HUES6 (cell line): Measurements from ENCODE around the gene GPR153.
"Not testable (repeated sequence)": the region's sequence is repeated elsewhere in the genome, so short reads cannot be mapped to it uniquely, and the experiment has no call there.

Source experiments
- H3K27ac ChIP-seq: 2 replicates; pipeline ENCODE4 v1.7.0; 2013; ENCODE audit warnings: low read depth, mild to moderate bottlenecking, low read length, inconsistent platforms
- H3K27me3 ChIP-seq: 2 replicates; pipeline ENCODE4 v1.6.1; 2013; ENCODE audit warnings: low read length; ENCODE audit not compliant: control insufficient read depth, insufficient read depth
- H3K36me3 ChIP-seq: 2 replicates; pipeline ENCODE4 v1.6.1; 2013; ENCODE audit warnings: low read length; ENCODE audit not compliant: control insufficient read depth, insufficient read depth
- H3K4me1 ChIP-seq: 2 replicates; pipeline ENCODE4 v1.6.1; 2013; ENCODE audit warnings: low read length; ENCODE audit not compliant: control insufficient read depth, insufficient read depth
- H3K4me3 ChIP-seq: 2 replicates; pipeline ENCODE4 v1.5.1; 2013; ENCODE audit warnings: low read depth, low read length
- H3K9ac ChIP-seq: one replicate; pipeline ENCODE4 v1.6.1; 2013; ENCODE audit warnings: mild to moderate bottlenecking, low read length
- H3K9me3 ChIP-seq: 2 replicates; pipeline ENCODE4 v1.6.1; 2013; ENCODE audit warnings: low read depth, low read length; ENCODE audit not compliant: control insufficient read depth, insufficient read depth

GPR153 gene

GRCh38 chr1:6222636-6223035, 38.3 kb downstream of the GPR153 start:
- H3K9me3 ChIP-seq: no peaks in the 10 kb centered on the region
- peaks cover 63% of the 10 kb centered on the region for H3K36me3 ChIP-seq
- no peak overlapping the region for H3K4me3 ChIP-seq
- no peak overlapping the region for H3K27ac ChIP-seq
- no peaks in the 10 kb centered on the region for H3K4me1 ChIP-seq
- no peaks in the 10 kb centered on the region for H3K27me3 ChIP-seq
- no peak overlapping the region for H3K9ac ChIP-seq

GRCh38 chr1:6221210-6221784, 39.6 kb downstream of the GPR153 start:
- H3K27me3 ChIP-seq: no peaks in the 10 kb centered on the region
- no peak overlapping the region for H3K27ac ChIP-seq
- H3K4me3 ChIP-seq: no peak overlapping the region
- H3K9ac ChIP-seq: no peak overlapping the region
- no peaks in the 10 kb centered on the region for H3K4me1 ChIP-seq
- peaks cover 52% of the 10 kb centered on the region for H3K36me3 ChIP-seq
- no peaks in the 10 kb centered on the region for H3K9me3 ChIP-seq

- no peaks in the 10 kb centered on the region for H3K9me3 ChIP-seq
- H3K9ac ChIP-seq: no peak overlapping the region
- H3K4me3 ChIP-seq: no peak overlapping the region
- no peaks in the 10 kb centered on the region for H3K4me1 ChIP-seq
- H3K27me3 ChIP-seq: no peaks in the 10 kb centered on the region
- no peak overlapping the region for H3K27ac ChIP-seq
- H3K36me3 ChIP-seq: peaks cover 42% of the 10 kb centered on the region
Measured at GRCh38 chr1:6220236-6220635, 40.7 kb downstream of the GPR153 start.

GRCh38 chr1:6219641-6220040, 41.3 kb downstream of the GPR153 start:
- not testable (repeated sequence) for H3K4me1 ChIP-seq, H3K27ac ChIP-seq, H3K4me3 ChIP-seq, H3K27me3 ChIP-seq, H3K9me3 ChIP-seq, H3K9ac ChIP-seq
- H3K36me3 ChIP-seq: peaks cover 36% of the 10 kb centered on the region

- Histone ChIP-seq H3K4me1 (no peaks in the 10 kb centered on the region), H3K9ac (no peak overlapping the region), H3K27me3 (0 out of 2 replicates have a peak, but pooled peaks cover under 1% of the 10 kb centered on the region)
Measured at GRCh38 chr1:6218375-6219164, 42.3 kb downstream of the GPR153 start.

GRCh38 chr1:6212193-6212959, 48.5 kb downstream of the GPR153 start:
- H3K4me1 ChIP-seq: peaks cover 12% of the 10 kb centered on the region
- peaks cover 24% of the 10 kb centered on the region for H3K27me3 ChIP-seq
- H3K9me3 ChIP-seq: no peaks in the 10 kb centered on the region
- H3K36me3 ChIP-seq: peaks cover 2% of the 10 kb centered on the region; the same call in 1 of the 2 replicates
- no peak overlapping the region for H3K27ac ChIP-seq
- no peak overlapping the region for H3K4me3 ChIP-seq
- H3K9ac ChIP-seq: no peak overlapping the region

More at GRCh38 chr1:6218375-6219164, 42.3 kb downstream of the GPR153 start:
- H3K4me3 ChIP-seq: no peak overlapping the region
- no peaks in the 10 kb centered on the region for H3K9me3 ChIP-seq
- no peak overlapping the region for H3K27ac ChIP-seq
- peaks cover 25% of the 10 kb centered on the region for H3K36me3 ChIP-seq

DNA sequence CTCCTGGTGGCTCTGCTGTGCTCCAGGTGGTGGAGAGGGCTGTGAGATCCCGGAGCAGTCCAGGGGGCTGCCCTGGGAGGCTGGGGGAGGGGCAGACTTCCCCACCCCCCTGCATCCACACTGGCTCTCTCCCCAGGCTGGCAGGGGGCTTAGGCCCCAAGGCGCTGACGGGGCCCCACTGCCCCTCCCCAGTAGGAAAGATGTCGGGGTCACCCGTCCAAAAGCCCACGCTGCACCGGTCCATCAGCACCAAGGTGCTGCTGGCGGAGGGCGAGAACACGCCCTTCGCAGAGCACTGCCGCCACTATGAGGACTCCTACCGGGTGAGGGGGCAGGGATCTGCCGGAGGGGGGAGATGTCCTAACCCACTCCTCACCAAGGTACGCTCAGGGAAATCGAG, 49.2 kb downstream of the GPR153 start:
- H3K36me3 ChIP-seq: peaks cover 2% of the 10 kb centered on the region; the same call in 1 of the 2 replicates
- H3K9ac ChIP-seq: no peak overlapping the region

GRCh38 chr1:6210591-6211355, 50.1 kb downstream of the GPR153 start:
- Histone ChIP-seq H3K4me1 (peaks cover 13% of the 10 kb centered on the region), H3K9ac (no peak overlapping the region), H3K27ac (no peak overlapping the region), H3K36me3 (0 out of 2 replicates have a peak, but pooled peaks cover 2% of the 10 kb centered on the region), H3K27me3 (peaks cover 40% of the 10 kb centered on the region), H3K4me3 (no peak overlapping the region), H3K9me3 (no peaks in the 10 kb centered on the region)

More for the DNA sequence above, 49.2 kb downstream of the GPR153 start:
- Histone ChIP-seq H3K4me3 (no peak overlapping the region), H3K9me3 (no peaks in the 10 kb centered on the region), H3K27me3 (peaks cover 30% of the 10 kb centered on the region), H3K4me1 (peaks cover 13% of the 10 kb centered on the region), H3K27ac (no peak overlapping the region)

DNA sequence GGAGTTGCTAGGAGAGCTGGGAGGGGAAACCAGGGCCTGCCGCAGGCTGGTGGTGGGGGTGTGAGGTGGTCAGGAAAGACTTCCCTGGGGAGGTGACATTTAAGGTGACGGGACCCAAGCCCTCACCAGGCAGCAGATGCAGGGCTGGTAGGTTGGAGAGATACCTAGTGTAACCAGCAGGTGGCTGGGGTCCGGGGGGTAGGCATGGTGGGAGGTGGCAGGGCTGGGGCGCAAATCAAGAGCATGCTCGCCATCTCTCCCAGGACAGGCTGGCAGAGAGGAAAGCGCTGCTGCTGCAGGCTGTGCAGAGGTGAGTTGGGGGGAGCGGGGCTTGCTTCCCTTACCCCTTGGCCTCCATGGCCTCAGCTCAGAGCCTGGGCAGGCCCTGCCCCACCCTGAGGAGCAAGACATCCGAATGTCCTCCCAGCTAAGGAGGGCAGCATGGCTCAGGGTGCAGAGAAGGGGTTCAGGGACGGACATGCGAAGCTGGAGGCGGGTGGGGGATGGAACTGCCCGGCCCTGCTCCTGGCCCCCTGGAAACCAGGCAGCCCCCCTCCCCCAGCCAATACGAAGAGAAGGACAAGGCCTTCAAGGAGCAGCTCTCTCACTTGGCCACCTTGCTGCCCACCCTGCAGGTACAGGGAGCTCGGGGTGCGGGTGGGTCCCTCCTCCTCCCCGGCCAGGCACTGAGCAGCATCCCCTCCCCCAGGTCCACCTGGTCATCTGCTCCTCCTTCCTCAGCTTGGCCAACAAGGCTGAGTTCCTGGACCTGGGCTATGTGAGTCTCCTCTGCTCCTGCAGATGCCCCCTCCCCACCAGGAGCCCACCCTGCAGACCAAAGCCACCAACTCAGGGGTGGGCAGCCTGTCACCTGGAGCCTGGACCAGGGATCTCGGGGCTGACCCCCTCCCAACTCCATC, 51.0 kb downstream of the GPR153 start:
- H3K4me1 ChIP-seq: peaks cover 13% of the 10 kb centered on the region
- H3K9me3 ChIP-seq: no peaks in the 10 kb centered on the region
- H3K9ac ChIP-seq: peak overlapping the region; percentile 32
- no peak overlapping the region for H3K27ac ChIP-seq
- H3K4me3 ChIP-seq: peak overlapping the region; percentile 54
- peaks cover 43% of the 10 kb centered on the region for H3K27me3 ChIP-seq
- 0 out of 2 replicates have a peak, but pooled peaks cover 2% of the 10 kb centered on the region for H3K36me3 ChIP-seq
